Peyer's patch (tissue), 4 donors: ENCODE data around the gene MAOB. TPM values are rescaled to one million over a fixed set of nuclear protein-coding genes. Genes with fewer than 3 reads are reported as not detected.

Experiments used
- DNase-seq, 3 donors: peaks; one replicate each; pipeline ENCODE4 v3.0.0-alpha.2; 2017 to 2019
- H3K27ac ChIP-seq, 4 donors: fragments of 200-600 bp; sonication (generic); one replicate each; pipeline ENCODE4 v1.5.1; 2016 to 2019
- H3K27me3 ChIP-seq, 2 donors: fragments of 200-600 bp; sonication (generic); one replicate each; pipeline ENCODE4 v1.5.1; 2019
- H3K36me3 ChIP-seq, 3 donors: fragments of 200-600 bp; sonication (generic); one replicate each; pipeline ENCODE4 v1.5.1; 2016 to 2019
- H3K4me1 ChIP-seq, 4 donors: fragments of 200-600 bp; sonication (generic); one replicate each; pipeline ENCODE4 v1.5.1; 2016 to 2019
- H3K4me3 ChIP-seq, 4 donors: fragments of 200-600 bp; sonication (generic); 1 replicate in 3 of 4; 2 replicates in 1 of 4; pipeline ENCODE4 v1.5.1; 2016 to 2019; ENCODE audit warnings: mild to moderate bottlenecking in 1 of 4
- H3K9me3 ChIP-seq, 4 donors: fragments of 200-600 bp; sonication (generic); one replicate each; pipeline ENCODE4 v1.5.1; 2016 to 2019; ENCODE audit warnings: mild to moderate bottlenecking in 1 of 4
- POLR2A ChIP-seq, 2 donors: fragments of 450-650 bp; IDR thresholded peaks; one replicate each; pipeline ENCODE4 v1.5.1; 2017; ENCODE audit warnings: antibody characterized with exemption in 2 of 2, mild to moderate bottlenecking in 2 of 2, moderate library complexity in 2 of 2
- total RNA-seq, 4 donors: library from RNA; depleted of rRNA; stranded (reverse); fragments of >200 nt; gene quantifications; one replicate each; pipeline ENCODE4 v1.1.0, GENCODE V29; 2016
- TF ChIP-seq, protein P1 (sequence below), 6 experiments: fragments of 450-650 bp in 4 of 6; fragments of 200-600 bp in 2 of 6; sonication (generic) in 1 of 6; IDR thresholded peaks; one replicate each; pipeline ENCODE4 v1.5.1; 2017 to 2019; ENCODE audit warnings: antibody characterized with exemption in 6 of 6, mild to moderate bottlenecking in 3 of 6, moderate library complexity in 1 of 6

MAOB gene
- total RNA-seq, 4 donors from 2014 or later, result 13.2 to 81.8 (median 64.2) TPM

DNA sequence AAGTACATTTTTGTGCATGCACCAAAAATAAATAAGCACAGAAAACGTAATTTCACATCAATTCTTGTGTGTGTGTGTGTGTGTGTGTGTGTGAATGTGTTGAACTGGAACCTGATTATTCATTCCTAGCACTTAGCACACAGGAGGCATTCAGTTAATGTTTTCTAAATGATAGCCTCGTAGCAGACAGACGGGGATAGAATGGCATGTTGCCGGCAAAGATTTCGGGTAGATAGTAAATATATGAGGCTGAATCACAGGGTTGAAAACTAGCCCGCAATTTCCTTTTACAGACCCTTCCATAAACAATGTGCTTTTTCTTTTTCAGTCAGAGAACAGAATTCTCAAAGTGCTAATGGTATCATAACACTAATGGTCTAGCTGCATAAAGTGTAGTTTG is 13.5 kb downstream of the MAOB start:
- H3K4me1 ChIP-seq, result no peaks in the 10 kb centered on the region
- TF ChIP-seq, protein P1, sequence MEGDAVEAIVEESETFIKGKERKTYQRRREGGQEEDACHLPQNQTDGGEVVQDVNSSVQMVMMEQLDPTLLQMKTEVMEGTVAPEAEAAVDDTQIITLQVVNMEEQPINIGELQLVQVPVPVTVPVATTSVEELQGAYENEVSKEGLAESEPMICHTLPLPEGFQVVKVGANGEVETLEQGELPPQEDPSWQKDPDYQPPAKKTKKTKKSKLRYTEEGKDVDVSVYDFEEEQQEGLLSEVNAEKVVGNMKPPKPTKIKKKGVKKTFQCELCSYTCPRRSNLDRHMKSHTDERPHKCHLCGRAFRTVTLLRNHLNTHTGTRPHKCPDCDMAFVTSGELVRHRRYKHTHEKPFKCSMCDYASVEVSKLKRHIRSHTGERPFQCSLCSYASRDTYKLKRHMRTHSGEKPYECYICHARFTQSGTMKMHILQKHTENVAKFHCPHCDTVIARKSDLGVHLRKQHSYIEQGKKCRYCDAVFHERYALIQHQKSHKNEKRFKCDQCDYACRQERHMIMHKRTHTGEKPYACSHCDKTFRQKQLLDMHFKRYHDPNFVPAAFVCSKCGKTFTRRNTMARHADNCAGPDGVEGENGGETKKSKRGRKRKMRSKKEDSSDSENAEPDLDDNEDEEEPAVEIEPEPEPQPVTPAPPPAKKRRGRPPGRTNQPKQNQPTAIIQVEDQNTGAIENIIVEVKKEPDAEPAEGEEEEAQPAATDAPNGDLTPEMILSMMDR (IDR thresholded peaks at IDR 0.05), result no peak
- no peak overlapping the region for H3K27ac ChIP-seq
- no peaks in the 10 kb centered on the region for H3K9me3 ChIP-seq
- DNase-seq, result no peak
- no peaks in the 10 kb centered on the region for H3K27me3 ChIP-seq
- no peak overlapping the region for H3K4me3 ChIP-seq
- H3K36me3 ChIP-seq, result no peaks in the 10 kb centered on the region

DNA sequence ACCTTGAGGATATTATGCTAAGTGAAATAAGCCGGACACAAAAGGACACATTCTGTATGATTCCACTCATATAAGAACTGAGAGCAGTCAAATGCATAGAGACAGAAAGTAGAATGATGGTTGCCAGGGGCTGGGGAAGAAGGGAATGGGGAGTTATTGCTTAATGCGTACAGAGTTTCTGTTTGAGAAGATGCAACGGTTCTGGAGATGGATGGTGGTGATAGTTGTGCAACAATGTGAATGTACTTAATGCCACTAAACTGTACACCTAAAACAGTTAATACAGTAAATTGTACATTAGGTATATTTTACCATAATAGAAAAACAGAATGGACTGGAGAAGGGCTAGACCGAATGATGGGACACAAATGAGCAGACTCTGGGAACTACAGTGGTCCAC is 15.8 kb downstream of the MAOB start:
- H3K27ac ChIP-seq, result no peak overlapping the region
- H3K9me3 ChIP-seq, result no peaks in the 10 kb centered on the region
- DNase-seq, result no peak
- no peaks in the 10 kb centered on the region for H3K27me3 ChIP-seq
- no peaks in the 10 kb centered on the region for H3K4me1 ChIP-seq
- H3K36me3 ChIP-seq, result no peaks in the 10 kb centered on the region
- H3K4me3 ChIP-seq, result no peak overlapping the region
- no peak for TF ChIP-seq POLR2A (IDR thresholded peaks at IDR 0.05)
- TF ChIP-seq, protein P1 (IDR thresholded peaks at IDR 0.05), result no peak

DNA sequence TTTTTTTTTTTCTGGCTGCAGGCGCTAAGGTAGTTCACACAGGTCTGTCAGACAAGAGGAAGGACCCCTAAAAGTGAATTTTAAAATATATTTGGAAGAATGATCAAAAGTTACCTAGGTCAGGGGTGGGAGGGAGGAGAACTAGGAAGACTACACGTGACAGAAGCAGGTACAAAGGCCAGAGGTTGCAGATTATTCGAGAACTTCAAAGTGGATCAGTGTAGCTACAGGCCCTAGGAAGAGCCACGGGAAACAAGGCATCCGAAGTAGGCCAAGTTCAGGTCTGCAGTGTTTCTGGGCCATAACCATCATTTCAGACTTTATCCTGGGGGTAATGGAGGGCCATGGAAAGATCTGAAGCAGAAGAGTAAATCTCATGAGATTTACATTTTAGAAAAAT is 16.5 kb downstream of the MAOB start:
- Histone ChIP-seq H3K27me3 (no peaks in the 10 kb centered on the region), H3K36me3 (no peaks in the 10 kb centered on the region), H3K4me3 (no peak overlapping the region), H3K4me1 (no peaks in the 10 kb centered on the region), H3K9me3 (no peaks in the 10 kb centered on the region), H3K27ac (no peak overlapping the region)
- DNase-seq, result no peak
- no peak for TF ChIP-seq POLR2A (IDR thresholded peaks at IDR 0.05)
- TF ChIP-seq, protein P1 (IDR thresholded peaks at IDR 0.05), result no peak

DNA sequence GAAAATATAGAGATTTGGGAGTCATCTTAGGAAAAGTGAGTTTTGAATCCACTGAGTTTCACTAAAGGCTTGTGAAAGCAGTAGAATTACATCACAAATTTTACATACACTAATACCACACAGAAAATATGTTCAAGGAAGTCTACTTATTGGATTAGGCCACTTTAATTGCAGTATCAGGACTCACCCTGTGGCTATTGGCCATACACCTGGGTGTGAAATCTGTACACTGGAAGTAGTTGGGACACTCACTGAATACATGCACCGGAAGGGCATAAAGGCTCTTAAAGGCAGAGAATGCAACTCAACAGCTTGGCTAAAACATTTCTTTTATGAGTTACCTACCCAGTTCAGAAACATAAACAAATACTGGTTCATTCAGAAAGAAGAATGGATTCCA is 19.8 kb downstream of the MAOB start:
- no peak for TF ChIP-seq POLR2A (IDR thresholded peaks at IDR 0.05)
- TF ChIP-seq, protein P1 (IDR thresholded peaks at IDR 0.05), result no peak
- H3K27ac ChIP-seq, result no peak overlapping the region
- no peaks in the 10 kb centered on the region for H3K27me3 ChIP-seq
- no peaks in the 10 kb centered on the region for H3K36me3 ChIP-seq
- no peak overlapping the region for H3K4me3 ChIP-seq
- no peak for DNase-seq
- H3K4me1 ChIP-seq, result no peaks in the 10 kb centered on the region
- no peaks in the 10 kb centered on the region for H3K9me3 ChIP-seq

DNA sequence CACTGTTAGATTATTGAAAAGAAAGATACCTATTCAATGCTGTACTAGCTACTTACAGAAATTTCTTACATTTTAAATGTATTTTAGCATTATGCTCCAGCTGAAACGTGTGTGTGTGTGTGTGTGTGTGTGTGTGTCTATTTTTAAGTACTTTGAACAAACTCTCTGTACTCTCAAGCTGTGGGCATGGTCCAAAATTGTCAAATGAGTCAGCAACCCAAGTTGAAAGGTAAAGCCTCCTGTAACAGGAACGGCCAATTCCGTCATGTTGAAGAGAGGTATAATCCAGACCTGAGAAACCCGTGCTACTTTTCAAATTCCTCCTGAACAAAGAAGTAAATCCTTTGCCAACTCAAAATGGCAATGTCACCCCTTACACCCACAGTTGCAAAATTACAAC is 20.5 kb downstream of the MAOB start:
- TF ChIP-seq, protein P1 (IDR thresholded peaks at IDR 0.05), result no peak
- no peak for TF ChIP-seq POLR2A (IDR thresholded peaks at IDR 0.05)
- H3K4me1 ChIP-seq, result no peaks in the 10 kb centered on the region
- no peak overlapping the region for H3K4me3 ChIP-seq
- no peaks in the 10 kb centered on the region for H3K36me3 ChIP-seq
- H3K9me3 ChIP-seq, result no peaks in the 10 kb centered on the region
- H3K27me3 ChIP-seq, result no peaks in the 10 kb centered on the region
- no peak for DNase-seq
- no peak overlapping the region for H3K27ac ChIP-seq
